Thoracic aorta endothelial cell (primary cell): Measurements from ENCODE around the gene CAMSAP2. TPM values are rescaled to one million over a fixed set of nuclear protein-coding genes. Genes with fewer than 3 reads are reported as not detected.

ENCODE experiments used
- total RNA-seq: library from RNA; depleted of rRNA; stranded (reverse); fragments of >200 nt; gene quantifications from 2 replicates; pipeline ENCODE4 v1.2.3, GENCODE V29; 2012

CAMSAP2 gene
- 69.9 and 73.9 TPM in 2 replicates for total RNA-seq

GRCh38 chr1:200738327-200738948, at the start of gene CAMSAP2:
Gene CAMSAP2, plus strand, starts transcription at chr1:200738893. Its CDS starts 935 bp downstream, at chr1:200739828.

GRCh38 chr1:200872446-200873115, 133.9 kb downstream of the CAMSAP2 start, which contains the start of gene GPR25:
Gene GPR25, plus strand, starts transcription at chr1:200872981. Its CDS starts 57 bp downstream, at chr1:200873038.

GRCh38 chr1:200894712-200895442, 156.2 kb downstream of the CAMSAP2 start, which contains the start of gene INAVA:
Gene INAVA, plus strand, starts transcription at chr1:200894900. Its CDS starts 3,501 bp downstream, at chr1:200898401.

Other genes starting within 250 kb of the CAMSAP2 start
- 22.5 and 30.3 TPM in 2 replicates for gene KIF14, start 118.1 kb upstream of the CAMSAP2 start, total RNA-seq
- gene DDX59, start 69.0 kb upstream of the CAMSAP2 start, total RNA-seq = 12.6 and 13.9 TPM in 2 replicates
- gene GPR25, start 134.1 kb downstream of the CAMSAP2 start, total RNA-seq = not detected in 2 replicates
- gene INAVA, start 156.0 kb downstream of the CAMSAP2 start, total RNA-seq = under 0.01 TPM in 1 of 2 replicates, not detected in the other